GM12878 (cell line): ENCODE results near the gene CLDN14. TPM values are rescaled to one million over a fixed set of nuclear protein-coding genes. Genes with fewer than 3 reads are reported as not detected.

ENCODE experiments used
- ATAC-seq: fragments of 200-7000 bp; cut with Tn5 transposase; 3 replicates; pipeline ENCODE4 v1.9.1; 2020; ENCODE audit warnings: mild to moderate bottlenecking, moderate library complexity
- BruUV-seq: library from RNA; stranded (reverse); fragments of 400-500 nt; replicated peaks from 2 replicates; lab custom pipeline; 2021; lab: Mats Ljungman, UMichigan
- CTCF ChIA-PET: fragments of 300-600 bp; sonication (Branson Sonifier 250); formaldehyde crosslinking; extraction: SDS; loops from one replicate; lab custom pipeline; 2021; ENCODE audit warnings: inconsistent platforms; lab: Yijun Ruan, JAX
- POLR2A ChIA-PET: fragments of 350-600 bp; formaldehyde crosslinking; extraction: SDS; loops from one replicate; lab custom pipeline; 2021; ENCODE audit warnings: inconsistent platforms; lab: Charles Lee
- RAD21 ChIA-PET: fragments of 300-600 bp; sonication (Branson Sonifier 250); formaldehyde crosslinking; loops from one replicate; lab custom pipeline; 2023; ENCODE audit warnings: antibody characterized with exemption; ENCODE audit not compliant: unreplicated experiment; lab: Charles Lee
- SMC1A ChIA-PET: fragments of 300-600 bp; sonication (Branson Sonifier 250); formaldehyde crosslinking; loops from one replicate; lab custom pipeline; 2023; ENCODE audit not compliant: unreplicated experiment, uncharacterized antibody; lab: Charles Lee
- DNase-seq: peaks from one replicate; pipeline ENCODE4 v3.0.0-alpha.2; 2011; ENCODE audit warnings: low read depth, low spot score
- FAIRE-seq: peaks from 3 replicates; lab custom pipeline; 2011; peaks lifted over from hg19 to GRCh38; lab: Jason Lieb, UNC
- H2AFZ ChIP-seq: 2 replicates; pipeline ENCODE4 v1.6.0; 2011; ENCODE audit warnings: low read depth, low read length, control low read depth; ENCODE audit not compliant: control insufficient read depth
- H3K27ac ChIP-seq: 2 replicates; pipeline ENCODE4 v1.5.1; 2011; ENCODE audit warnings: control low read depth; ENCODE audit not compliant: control insufficient read depth, insufficient read depth
- H3K27me3 ChIP-seq, 2 experiments: replicated peaks in 1 of 2; 2 replicates each; pipeline versions ENCODE4 v1.6.0 to v1.6.1; 2011; ENCODE audit warnings: low read length in 1 of 2; ENCODE audit not compliant: control insufficient read depth in 2 of 2, insufficient read depth in 2 of 2
- H3K36me3 ChIP-seq, 2 experiments: 2 replicates each; pipeline ENCODE4 v1.5.1; 2011; ENCODE audit warnings: low read length in 1 of 2; ENCODE audit not compliant: control insufficient read depth in 2 of 2, insufficient read depth in 2 of 2
- H3K4me1 ChIP-seq: 2 replicates; pipeline ENCODE4 v1.6.1; 2011; ENCODE audit warnings: mild to moderate bottlenecking, low read length, moderate library complexity, mixed read lengths; ENCODE audit not compliant: control insufficient read depth, insufficient read depth
- H3K4me2 ChIP-seq: 2 replicates; pipeline ENCODE4 v1.6.0; 2011; ENCODE audit warnings: control low read depth; ENCODE audit not compliant: control insufficient read depth, insufficient read depth
- H3K4me3 ChIP-seq: fragments of 200-600 bp; sonication (generic); 2 replicates; pipeline ENCODE4 v1.5.1; 2016
- H3K79me2 ChIP-seq: 2 replicates; pipeline ENCODE4 v1.6.0; 2011; ENCODE audit warnings: low read length; ENCODE audit not compliant: control insufficient read depth, insufficient read depth
- H3K9ac ChIP-seq: 2 replicates; pipeline ENCODE4 v1.8.0; 2011; ENCODE audit warnings: low read length, control low read depth, mixed read lengths; ENCODE audit not compliant: control insufficient read depth, insufficient read depth
- H3K9me3 ChIP-seq: replicated peaks from 3 replicates; pipeline ENCODE4 v1.5.1; 2011; ENCODE audit warnings: mild to moderate bottlenecking, low read length; ENCODE audit not compliant: control insufficient read depth, insufficient read depth
- H4K20me1 ChIP-seq: 2 replicates; pipeline ENCODE4 v1.6.0; 2011; ENCODE audit not compliant: control insufficient read depth, insufficient read depth
- RELB ChIP-seq: fragments of 450-650 bp; IDR thresholded peaks from 2 replicates; pipeline ENCODE4 v1.6.1; 2017; ENCODE audit warnings: low read depth, mild to moderate bottlenecking, moderate library complexity
- ZBTB40 ChIP-seq: fragments of 450-650 bp; IDR thresholded peaks from 2 replicates; pipeline ENCODE4 v1.6.1; 2016; ENCODE audit warnings: mild to moderate bottlenecking, moderate library complexity, borderline replicate concordance
- WGBS: methylation state at CpG from one replicate; pipeline ENCODE4 v1.1.6; 2016; ENCODE audit warnings: low lambda C conversion rate; ENCODE audit not compliant: insufficient replicate concordance, insufficient coverage; ENCODE audit errors: missing lambda C conversion rate; 5-methylcytosine and 5-hydroxymethylcytosine counted together
- in situ Hi-C: fragments of 300-500 bp; cut with MboI; formaldehyde crosslinking; loops from 9 replicates; pipeline ENCODE4 v1.14.3; 2018; ENCODE audit warnings: mixed read lengths
- intact Hi-C: fragments of 100-400 bp; cut with micrococcal nuclease; formaldehyde crosslinking; loops from one replicate; pipeline ENCODE4 v1.14.2; 2022; ENCODE audit not compliant: unreplicated experiment
- polyA plus RNA-seq, 11 experiments: library from polyadenylated mRNA; depleted of rRNA in 4 of 11; unstranded in 6 of 11; stranded (reverse) in 5 of 11; fragments of >200 nt; fragmentation: Nextera tagmentation in 4 of 11; fragmentation: Illumina TruSeq in 1 of 11; extraction: Ambion mirVana in 4 of 11; extraction: Trizol in 1 of 11; gene quantifications; 1 replicate in 1 of 11; 2 replicates in 10 of 11; pipeline versions ENCODE4 v1.2.1 to v1.2.3, GENCODE V29; 2011 to 2016; ENCODE audit warnings: inconsistent platforms in 2 of 11, missing spikeins in 2 of 11, low read depth in 1 of 11
- total RNA-seq, 4 experiments: library from RNA; depleted of rRNA in 3 of 4; stranded (reverse); fragments of >200 nt in 3 of 4; fragmentation: Illumina TruSeq in 1 of 4; extraction: Trizol in 1 of 4; gene quantifications; 2 replicates each; pipeline versions ENCODE4 v1.2.1 to v1.2.3, GENCODE V29; 2013 to 2021

CLDN14 gene
- total and polyA plus RNA-seq, 10 of the 15 experiments (the other 5 are each of a cell fraction or from before 2014, with no cell fraction given) = 0.90 to 19.4 (median 6.6) TPM

GRCh38 chr21:36526104-36526503 lies 46.2 kb upstream of the CLDN14 start:
- intact Hi-C loops (no loop called here), in situ Hi-C loops (no loop called here)
- Histone ChIP-seq H3K36me3 (no peaks in the 10 kb centered on the region), H3K79me2 (no peaks in the 10 kb centered on the region), H3K27me3 (no peaks in the 10 kb centered on the region), H3K4me1 (no peaks in the 10 kb centered on the region), H3K27ac (no peak overlapping the region), H3K9ac (no peak overlapping the region), H2AFZ (no peak overlapping the region), H3K4me2 (no peak overlapping the region), H4K20me1 (no peaks in the 10 kb centered on the region), H3K4me3 (no peak overlapping the region), H3K9me3 (peaks cover 6% of the 10 kb centered on the region; the same call in 2 of the 3 replicates)
- ChIA-PET POLR2A (interaction anchor here (1.0 to 1.7 kb wide), 2 partner anchors 8 to 10 kb away, joined by 4 to 6 read pairs; no protein-coding TSS in a partner anchor), RAD21 (no interaction called here), SMC1A (interaction anchor here (1.5 to 2.7 kb wide), 2 partner anchors 21 to 25 kb away, joined by 3 to 9 read pairs; no protein-coding TSS in a partner anchor), CTCF (no interaction called here)
- BruUV-seq = no TSS peak
- no peak for FAIRE-seq
- no peak for ATAC-seq
- WGBS = 93% methylated on average over 4 of the region's 4 CpGs
- no peak for DNase-seq
- TF ChIP-seq RELB = no peak
- TF ChIP-seq ZBTB40 = peak; percentile 64
